CD4-positive, alpha-beta T cell (primary cell): ENCODE results near the gene PRSS36. TPM values are rescaled to one million over a fixed set of nuclear protein-coding genes. Genes with fewer than 3 reads are reported as not detected.
A peak's percentile ranks its signal among the peaks of the same experiment; 100 is the strongest.

Source experiments
- ATAC-seq: fragments of 200-7000 bp; cut with Tn5 transposase; one replicate; pipeline ENCODE4 v1.10.0; 2022; ENCODE audit warnings: mild to moderate bottlenecking; ENCODE audit not compliant: poor library complexity
- CTCF ChIA-PET: fragments of 350-600 bp; sonication (Branson Sonifier 250); formaldehyde crosslinking; loops from one replicate; lab custom pipeline; 2021; ENCODE audit warnings: antibody characterized with exemption, inconsistent platforms; lab: Charles Lee
- POLR2A ChIA-PET: fragments of 350-600 bp; sonication (Branson Sonifier 250); formaldehyde crosslinking; loops from one replicate; lab custom pipeline; 2021; ENCODE audit warnings: antibody characterized with exemption, inconsistent platforms; lab: Charles Lee
- DNase-seq, 14 experiments: peaks; one replicate each; pipeline ENCODE4 v3.0.0-alpha.2; 2013 to 2020; ENCODE audit warnings: mixed read lengths in 2 of 14
- H3K27ac ChIP-seq, 2 donors: one replicate each; pipeline versions ENCODE4 v1.5.1 to v1.7.0; 2013; ENCODE audit warnings: low read length in 2 of 2, low read depth in 1 of 2, mild to moderate bottlenecking in 1 of 2
- H3K27me3 ChIP-seq, 2 experiments: 1 replicate in 1 of 2; 2 replicates in 1 of 2; pipeline versions ENCODE4 v1.6.1 to v1.7.0; 2013; ENCODE audit warnings: low read length in 2 of 2, control low read depth in 1 of 2, mild to moderate bottlenecking in 1 of 2, moderate library complexity in 1 of 2; ENCODE audit not compliant: insufficient read depth in 2 of 2, control insufficient read depth in 1 of 2
- H3K36me3 ChIP-seq: one replicate; pipeline ENCODE4 v1.6.1; 2013; ENCODE audit warnings: low read length, control low read depth; ENCODE audit not compliant: insufficient read depth
- H3K4me1 ChIP-seq: one replicate; pipeline ENCODE4 v1.6.1; 2013; ENCODE audit warnings: low read length, control low read depth; ENCODE audit not compliant: insufficient read depth
- H3K4me3 ChIP-seq: one replicate; pipeline ENCODE4 v1.5.1; 2013; ENCODE audit warnings: mild to moderate bottlenecking, low read length, moderate library complexity
- H3K9me3 ChIP-seq, 2 experiments: 1 replicate in 1 of 2; 2 replicates in 1 of 2; pipeline versions ENCODE4 v1.6.1 to v1.7.0; 2013; ENCODE audit warnings: low read length in 2 of 2, mild to moderate bottlenecking in 2 of 2, control low read depth in 1 of 2, moderate library complexity in 1 of 2; ENCODE audit not compliant: control insufficient read depth in 1 of 2, insufficient read depth in 1 of 2
- H3K27ac Mint-ChIP-seq: one replicate; pipeline ENCODE4 v1.8.0; 2020; ENCODE audit warnings: mixed read lengths
- H3K27me3 Mint-ChIP-seq: one replicate; pipeline ENCODE4 v1.8.0; 2021; ENCODE audit warnings: mixed read lengths
- H3K36me3 Mint-ChIP-seq: one replicate; pipeline ENCODE4 v1.8.0; 2021; ENCODE audit warnings: low read depth, mixed read lengths
- H3K4me1 Mint-ChIP-seq: one replicate; pipeline ENCODE4 v1.8.0; 2021; ENCODE audit warnings: low read depth, mixed read lengths
- H3K4me3 Mint-ChIP-seq: one replicate; pipeline ENCODE4 v1.8.0; 2020; ENCODE audit warnings: mild to moderate bottlenecking, mixed read lengths
- H3K9me3 Mint-ChIP-seq: one replicate; pipeline ENCODE4 v1.8.0; 2020; ENCODE audit warnings: mixed read lengths
- intact Hi-C, 2 experiments: fragments of 100-400 bp; cut with DNase I in 1 of 2; cut with micrococcal nuclease in 1 of 2; formaldehyde crosslinking; loops; one replicate each; pipeline versions ENCODE4 v1.15.1 to v1.9.0; 2023 to 2025; cut with DNase I, micrococcal nuclease
- total RNA-seq, 174 experiments: library from RNA in 2 of 174; stranded (reverse) in 2 of 174; gene quantifications; one replicate each; pipeline ENCODE4 v1.2.3 and lab custom pipeline; 2021 to 2026
- TF ChIP-seq, protein P1 (sequence below): fragments of 200-600 bp; IDR thresholded peaks from one replicate; pipeline ENCODE4 v1.8.0; 2022; ENCODE audit warnings: antibody characterized with exemption, mild to moderate bottlenecking

The PRSS36 gene
- total RNA-seq, 2 experiments from 2014 or later, result 0.33 to 0.56 TPM

- TF ChIP-seq, protein P1, sequence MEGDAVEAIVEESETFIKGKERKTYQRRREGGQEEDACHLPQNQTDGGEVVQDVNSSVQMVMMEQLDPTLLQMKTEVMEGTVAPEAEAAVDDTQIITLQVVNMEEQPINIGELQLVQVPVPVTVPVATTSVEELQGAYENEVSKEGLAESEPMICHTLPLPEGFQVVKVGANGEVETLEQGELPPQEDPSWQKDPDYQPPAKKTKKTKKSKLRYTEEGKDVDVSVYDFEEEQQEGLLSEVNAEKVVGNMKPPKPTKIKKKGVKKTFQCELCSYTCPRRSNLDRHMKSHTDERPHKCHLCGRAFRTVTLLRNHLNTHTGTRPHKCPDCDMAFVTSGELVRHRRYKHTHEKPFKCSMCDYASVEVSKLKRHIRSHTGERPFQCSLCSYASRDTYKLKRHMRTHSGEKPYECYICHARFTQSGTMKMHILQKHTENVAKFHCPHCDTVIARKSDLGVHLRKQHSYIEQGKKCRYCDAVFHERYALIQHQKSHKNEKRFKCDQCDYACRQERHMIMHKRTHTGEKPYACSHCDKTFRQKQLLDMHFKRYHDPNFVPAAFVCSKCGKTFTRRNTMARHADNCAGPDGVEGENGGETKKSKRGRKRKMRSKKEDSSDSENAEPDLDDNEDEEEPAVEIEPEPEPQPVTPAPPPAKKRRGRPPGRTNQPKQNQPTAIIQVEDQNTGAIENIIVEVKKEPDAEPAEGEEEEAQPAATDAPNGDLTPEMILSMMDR, result no peak
- Histone ChIP-seq H3K9me3 (no peaks in the 10 kb centered on the region), H3K36me3 (peaks cover 40% of the 10 kb centered on the region), H3K27ac (peak overlapping the region; percentile 87 to 97), H3K4me1 (peaks cover 80% of the 10 kb centered on the region), H3K27me3 (no peaks in the 10 kb centered on the region), H3K4me3 (peak overlapping the region; percentile 87)
- ATAC-seq (no peak), DNase-seq (peak in 4 of 14 experiments; percentile 22 to 55 (median 44))
- Mint-ChIP-seq H3K4me3 (peak overlapping the region; percentile 97), H3K4me1 (peaks cover 78% of the 10 kb centered on the region), H3K36me3 (peaks cover 69% of the 10 kb centered on the region), H3K9me3 (no peaks in the 10 kb centered on the region), H3K27ac (peak overlapping the region; percentile 95), H3K27me3 (no peaks in the 10 kb centered on the region)
- ChIA-PET CTCF (interaction anchor here (2.0 kb wide), 1 partner anchor 39 kb away, joined by 13 read pairs; no protein-coding TSS in a partner anchor), POLR2A (interaction anchor here (1.1 to 6.6 kb wide), 28 partner anchors 9 to 692 kb away, joined by 4 to 152 read pairs (median 11); partner anchors contain the start of genes ARMC5, FBRS, KAT8 and PRSS8)
- intact Hi-C loops, result loop anchor here (2.0 to 10.0 kb wide), 8 partner anchors 14 to 684 kb away; partner anchors contain the start of genes KAT8 (in 1 of the 2), STX4 (in 1 of the 2), ZNF646 (in 1 of the 2) and ZNF668 (in 1 of the 2)
Measured at GRCh38 chr16:31181102-31181830, 31.4 kb upstream of the PRSS36 start.

GRCh38 chr16:31179747-31180459 lies 30.0 kb upstream of the PRSS36 start, which contains the start of gene FUS:
Gene FUS (plus strand): TSS chr16:31180139. CDS start chr16:31180215, 76 bp downstream.
- H3K9me3 ChIP-seq, result no peaks in the 10 kb centered on the region
- POLR2A ChIA-PET, result interaction anchor here (0.6 to 5.2 kb wide), 43 partner anchors 9 to 1114 kb away, joined by 3 to 152 read pairs (median 5); partner anchors contain the start of genes ALDOA, ARMC5, BCKDK and FBRS
- Mint-ChIP-seq H3K36me3 (peaks cover 55% of the 10 kb centered on the region), H3K27ac (peak within 1 kb of the TSS; percentile 95), H3K4me1 (peaks cover 65% of the 10 kb centered on the region), H3K9me3 (no peaks in the 10 kb centered on the region), H3K4me3 (peak within 1 kb of the TSS; percentile 97), H3K27me3 (no peaks in the 10 kb centered on the region)
- DNase-seq (peak; percentile 86 to 98 (median 94)), ATAC-seq (peak; percentile 69)
- CTCF ChIA-PET, result interaction anchor here (2.0 kb wide), 1 partner anchor 38 kb away, joined by 13 read pairs; no protein-coding TSS in a partner anchor
- TF ChIP-seq, protein P1, result no peak
- peaks cover 67% of the 10 kb centered on the region for H3K4me1 ChIP-seq
- H3K4me3 ChIP-seq, result peak within 1 kb of the TSS; percentile 87
- intact Hi-C loops, result loop anchor here (1.0 to 10.0 kb wide), 11 partner anchors 15 to 685 kb away; partner anchors contain the start of genes KAT8 (in 1 of the 2), SETD1A (in 1 of the 2), STX4 (in 1 of the 2) and ZNF646 (in 1 of the 2)
- no peaks in the 10 kb centered on the region for H3K27me3 ChIP-seq
- peaks cover 26% of the 10 kb centered on the region for H3K36me3 ChIP-seq
- peak within 1 kb of the TSS; percentile 87 to 97 for H3K27ac ChIP-seq

DNA sequence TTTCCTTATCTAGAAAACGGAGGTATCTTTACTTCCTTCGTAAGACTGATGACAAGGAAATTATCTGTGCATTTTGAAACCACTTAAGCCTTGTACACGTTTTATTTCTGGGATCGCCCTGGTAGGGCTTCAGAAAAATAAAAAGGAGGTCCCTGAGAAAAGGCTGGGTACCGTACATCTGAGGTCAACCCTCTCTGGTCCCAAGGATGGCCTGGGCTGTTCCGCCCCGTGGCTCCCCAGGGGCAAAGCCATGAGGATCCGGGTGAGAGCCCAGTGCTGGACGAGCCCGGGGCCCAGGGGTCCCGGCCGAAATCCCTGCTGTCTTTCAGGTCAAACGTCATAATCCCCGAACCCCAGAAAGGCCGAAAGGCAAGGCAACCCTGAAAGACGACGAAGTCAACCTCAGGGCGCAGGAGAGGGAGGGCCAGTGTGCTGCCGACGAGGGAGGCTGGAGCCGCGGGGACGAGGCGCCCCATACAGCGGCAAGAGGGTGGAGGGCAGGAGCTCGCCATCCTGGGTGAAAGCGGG lies 29.4 kb upstream of the PRSS36 start:
- ATAC-seq, result no peak

More for the DNA sequence above, 29.4 kb upstream of the PRSS36 start:
- CTCF ChIA-PET, result interaction anchor here (2.0 kb wide), 1 partner anchor 37 kb away, joined by 13 read pairs; no protein-coding TSS in a partner anchor
- Histone ChIP-seq H3K4me3 (peak overlapping the region; percentile 87), H3K27ac (peak overlapping the region; percentile 87 to 97), H3K4me1 (peaks cover 62% of the 10 kb centered on the region), H3K27me3 (no peaks in the 10 kb centered on the region), H3K9me3 (no peaks in the 10 kb centered on the region), H3K36me3 (peaks cover 20% of the 10 kb centered on the region)
- DNase-seq, result no peak
- H3K4me3 Mint-ChIP-seq, result peak overlapping the region; percentile 97
- intact Hi-C loops, result loop anchor here (1.0 to 2.0 kb wide), 2 partner anchors 36 to 222 kb away; partner anchors contain the start of gene SETD1A (in 1 of the 2)
- no peaks in the 10 kb centered on the region for H3K27me3 Mint-ChIP-seq
- no peaks in the 10 kb centered on the region for H3K9me3 Mint-ChIP-seq
- H3K36me3 Mint-ChIP-seq, result peaks cover 49% of the 10 kb centered on the region
- H3K27ac Mint-ChIP-seq, result peak overlapping the region; percentile 95
- POLR2A ChIA-PET, result interaction anchor here (0.8 to 5.2 kb wide), 35 partner anchors 8 to 1114 kb away, joined by 3 to 152 read pairs (median 6); partner anchors contain the start of genes ALDOA, ARMC5, BCKDK and KAT8
- peaks cover 60% of the 10 kb centered on the region for H3K4me1 Mint-ChIP-seq
- TF ChIP-seq, protein P1, result no peak
